Keratinocyte (primary cell): ENCODE measurements around the gene TACC2. TPM values are rescaled to one million over a fixed set of nuclear protein-coding genes. Genes with fewer than 3 reads are reported as not detected.

Experiments
- DNase-seq: peaks from one replicate; pipeline ENCODE4 v3.0.0-alpha.2; 2011; ENCODE audit warnings: low read depth, missing footprints, low spot score
- FAIRE-seq: peaks from 2 replicates; lab custom pipeline; 2011; peaks lifted over from hg19 to GRCh38; lab: Jason Lieb, UNC
- H2AFZ ChIP-seq: 2 replicates; pipeline ENCODE4 v1.6.0; 2012; ENCODE audit warnings: low read length, control low read depth, inconsistent platforms; ENCODE audit not compliant: control insufficient read depth
- H3K27ac ChIP-seq: 2 replicates; pipeline ENCODE4 v1.5.1; 2011; ENCODE audit warnings: low read length; ENCODE audit not compliant: control insufficient read depth, insufficient read depth
- H3K27me3 ChIP-seq: 3 replicates; pipeline ENCODE4 v1.6.0; 2011; ENCODE audit warnings: low read length; ENCODE audit not compliant: control insufficient read depth, insufficient read depth; ENCODE audit errors: extremely low read depth
- H3K36me3 ChIP-seq, 2 experiments: 2 replicates in 1 of 2; 3 replicates in 1 of 2; pipeline ENCODE4 v1.5.1; 2011; ENCODE audit warnings: low read length in 2 of 2, mild to moderate bottlenecking in 1 of 2; ENCODE audit not compliant: control insufficient read depth in 2 of 2, insufficient read depth in 2 of 2; ENCODE audit errors: extremely low read depth in 1 of 2
- H3K4me1 ChIP-seq: 3 replicates; pipeline ENCODE4 v1.5.1; 2011; ENCODE audit warnings: low read length; ENCODE audit not compliant: control insufficient read depth, insufficient read depth; ENCODE audit errors: extremely low read depth
- H3K4me2 ChIP-seq: 3 replicates; pipeline ENCODE4 v1.6.0; 2011; ENCODE audit warnings: low read depth, low read length; ENCODE audit not compliant: control insufficient read depth, insufficient read depth; ENCODE audit errors: extremely low read depth
- H3K4me3 ChIP-seq, 3 experiments: fragments of 200-600 bp in 1 of 3; sonication (generic) in 1 of 3; 2 replicates in 2 of 3; 3 replicates in 1 of 3; pipeline ENCODE4 v1.5.1; 2011 to 2016; ENCODE audit warnings: low read length in 3 of 3, mild to moderate bottlenecking in 3 of 3, control low read depth in 2 of 3, inconsistent platforms in 1 of 3, low read depth in 1 of 3, mixed read lengths in 1 of 3, mixed run types in 1 of 3, moderate library complexity in 1 of 3; ENCODE audit not compliant: control insufficient read depth in 2 of 3, insufficient read depth in 2 of 3; ENCODE audit errors: extremely low read depth in 1 of 3
- H3K79me2 ChIP-seq: 2 replicates; pipeline ENCODE4 v1.6.0; 2012; ENCODE audit warnings: low read length; ENCODE audit not compliant: control insufficient read depth, insufficient read depth
- H3K9ac ChIP-seq: 3 replicates; pipeline ENCODE4 v1.6.0; 2011; ENCODE audit warnings: low read length; ENCODE audit not compliant: control insufficient read depth, insufficient read depth; ENCODE audit errors: extremely low read depth
- H3K9me1 ChIP-seq: 3 replicates; pipeline ENCODE4 v1.6.0; 2011; ENCODE audit warnings: low read length; ENCODE audit not compliant: control insufficient read depth, insufficient read depth; ENCODE audit errors: extremely low read depth
- H3K9me3 ChIP-seq: 2 replicates; pipeline ENCODE4 v1.5.1; 2012; ENCODE audit warnings: low read depth, low read length; ENCODE audit not compliant: control insufficient read depth
- H4K20me1 ChIP-seq: 3 replicates; pipeline ENCODE4 v1.6.0; 2011; ENCODE audit warnings: low read length; ENCODE audit not compliant: control insufficient read depth, insufficient read depth; ENCODE audit errors: extremely low read depth
- CTCF ChIP-seq, 3 experiments: IDR thresholded peaks in 1 of 3; conservative IDR thresholded peaks in 1 of 3; optimal IDR thresholded peaks in 1 of 3; 2 replicates in 2 of 3; 3 replicates in 1 of 3; pipeline versions ENCODE3 to v1.5.1; 2011; ENCODE audit warnings: low read length in 3 of 3, mild to moderate bottlenecking in 3 of 3, moderate library complexity in 2 of 3, control low read depth in 1 of 3, inconsistent platforms in 1 of 3; ENCODE audit not compliant: insufficient read depth in 2 of 3; ENCODE audit errors: extremely low read depth in 1 of 3
- EZH2 ChIP-seq: IDR thresholded peaks from one replicate; pipeline ENCODE4 v1.6.1; 2012; ENCODE audit warnings: inconsistent platforms, mild to moderate bottlenecking, low read length, moderate library complexity
- dilution Hi-C: fragments of 300-500 bp; cut with MboI; formaldehyde crosslinking; loops from one replicate; pipeline ENCODE4 v1.7.0; 2020; ENCODE audit warnings: low sequenced_read_pairs; ENCODE audit not compliant: extremely low pct_ligation_motif_present
- polyA plus RNA-seq, 5 experiments: library from polyadenylated mRNA; depleted of rRNA in 3 of 5; stranded (reverse) in 3 of 5; stranded (forward) in 1 of 5; unstranded in 1 of 5; fragments of >200 nt; gene quantifications; 1 replicate in 1 of 5; 2 replicates in 3 of 5; 3 replicates in 1 of 5; pipeline versions ENCODE4 v1.2.1 to v1.2.3, GENCODE V29; 2011 to 2012; ENCODE audit warnings: missing spikeins in 2 of 5, low read depth in 1 of 5, low replicate concordance in 1 of 5

The TACC2 gene
- polyA plus RNA-seq, 1 donor (not counting 4 experiments of a cell fraction or from before 2014, with no cell fraction given) = 12.8 TPM

GRCh38 chr10:122128357-122128756, 139.4 kb downstream of the TACC2 start:
- peaks cover 0 to 5% of the 10 kb centered on the region in 2 experiments for H3K36me3 ChIP-seq
- no peak overlapping the region for H3K27ac ChIP-seq
- H3K9me3 ChIP-seq = no peaks in the 10 kb centered on the region
- dilution Hi-C loops = no loop called here
- H4K20me1 ChIP-seq = no peaks in the 10 kb centered on the region
- TF ChIP-seq EZH2 (no peak), CTCF (optimal IDR thresholded peaks at IDR 0.05 in 1 of 3, IDR thresholded peaks at IDR 0.05 in 1 of 3, conservative IDR thresholded peaks at IDR 0.05 in 1 of 3; ENCODE audit: extremely low read depth in 1 of 3, insufficient read depth in 2 of 3, low read length in 3 of 3) (no peak)
- no peak overlapping the region for H3K9ac ChIP-seq
- FAIRE-seq (no peak), DNase-seq (no peak)
- H3K4me2 ChIP-seq = peak overlapping the region; percentile 72
- H3K4me3 ChIP-seq = peak overlapping the region in 1 of 3 experiments; percentile 15
- no peak overlapping the region for H2AFZ ChIP-seq
- no peaks in the 10 kb centered on the region for H3K9me1 ChIP-seq
- no peaks in the 10 kb centered on the region for H3K27me3 ChIP-seq
- peaks cover 35% of the 10 kb centered on the region for H3K4me1 ChIP-seq
- H3K79me2 ChIP-seq = peaks cover 11% of the 10 kb centered on the region

- Histone ChIP-seq H2AFZ (no peak overlapping the region), H3K27me3 (no peaks in the 10 kb centered on the region), H3K4me1 (peaks cover 35% of the 10 kb centered on the region), H4K20me1 (no peaks in the 10 kb centered on the region), H3K9me1 (no peaks in the 10 kb centered on the region), H3K27ac (no peak overlapping the region), H3K4me2 (no peak overlapping the region), H3K9me3 (no peaks in the 10 kb centered on the region), H3K36me3 (peaks cover 0 to 11% of the 10 kb centered on the region in 2 experiments), H3K79me2 (peaks cover 11% of the 10 kb centered on the region), H3K9ac (no peak overlapping the region), H3K4me3 (no peak overlapping the region)
- FAIRE-seq (no peak), DNase-seq (no peak)
- dilution Hi-C loops = no loop called here
- TF ChIP-seq CTCF (optimal IDR thresholded peaks at IDR 0.05 in 1 of 3, IDR thresholded peaks at IDR 0.05 in 1 of 3, conservative IDR thresholded peaks at IDR 0.05 in 1 of 3; ENCODE audit: extremely low read depth in 1 of 3, insufficient read depth in 2 of 3, low read length in 3 of 3) = no peak
- no peak for TF ChIP-seq EZH2
These were observed 141.6 kb downstream of the TACC2 start for GRCh38 chr10:122130474-122131110.
